Kidney epithelial cell (primary cell): ENCODE data around the gene P4HB. TPM values are rescaled to one million over a fixed set of nuclear protein-coding genes. Genes with fewer than 3 reads are reported as not detected.
"Not testable (repeated sequence)": the region's sequence is repeated elsewhere in the genome, so short reads cannot be mapped to it uniquely, and the experiment has no call there.

Experiments
- DNase-seq: peaks from one replicate; pipeline ENCODE4 v3.0.0-alpha.2; 2010; ENCODE audit warnings: low read depth
- H3K27me3 ChIP-seq: 2 replicates; pipeline ENCODE4 v1.6.0; 2011; ENCODE audit warnings: low read length; ENCODE audit not compliant: control insufficient read depth, insufficient read depth
- H3K36me3 ChIP-seq: 2 replicates; pipeline ENCODE4 v1.5.1; 2011; ENCODE audit warnings: low read length; ENCODE audit not compliant: control insufficient read depth, insufficient read depth
- H3K4me3 ChIP-seq: 2 replicates; pipeline ENCODE4 v1.5.1; 2011; ENCODE audit warnings: low read depth, mild to moderate bottlenecking, control low read depth, low read length
- CTCF ChIP-seq: IDR thresholded peaks from 2 replicates; pipeline ENCODE4 v1.5.1; 2011; ENCODE audit warnings: mild to moderate bottlenecking, moderate library complexity, low read length, control low read depth, inconsistent platforms; ENCODE audit not compliant: insufficient read depth, poor library complexity, severe bottlenecking
- total RNA-seq: library from RNA; depleted of rRNA; stranded (reverse); fragments of >200 nt; gene quantifications from 2 replicates; pipeline ENCODE4 v1.2.3, GENCODE V29; 2015

P4HB gene
- total RNA-seq, 1 donor from 2014 or later, result 870 TPM

GRCh38 chr17:81842378-81842724, 18.0 kb downstream of the P4HB start:
- TF ChIP-seq CTCF, result no peak
- Histone ChIP-seq H3K27me3 (peaks cover 2% of the 10 kb centered on the region), H3K4me3 (no peak overlapping the region), H3K36me3 (no peaks in the 10 kb centered on the region)
- DNase-seq, result no peak

GRCh38 chr17:81841866-81842265, 18.5 kb downstream of the P4HB start:
- H3K27me3 ChIP-seq, result peaks cover 2% of the 10 kb centered on the region
- H3K4me3 ChIP-seq, result no peak overlapping the region
- H3K36me3 ChIP-seq, result no peaks in the 10 kb centered on the region
- no peak for TF ChIP-seq CTCF
- no peak for DNase-seq

- Histone ChIP-seq H3K36me3 (no peaks in the 10 kb centered on the region), H3K4me3 (no peak overlapping the region), H3K27me3 (peaks cover 2% of the 10 kb centered on the region)
- no peak for DNase-seq
- TF ChIP-seq CTCF, result no peak
Measured at GRCh38 chr17:81840826-81841778, 19.2 kb downstream of the P4HB start.

GRCh38 chr17:81840059-81840458, 20.3 kb downstream of the P4HB start:
- H3K27me3 ChIP-seq, H3K4me3 ChIP-seq, DNase-seq, H3K36me3 ChIP-seq: not testable (repeated sequence)

GRCh38 chr17:81839301-81839700, 21.0 kb downstream of the P4HB start:
- Histone ChIP-seq H3K4me3 (no peak overlapping the region), H3K36me3 (no peaks in the 10 kb centered on the region), H3K27me3 (peaks cover 2% of the 10 kb centered on the region)
- TF ChIP-seq CTCF, result no peak
- no peak for DNase-seq

- Histone ChIP-seq H3K27me3 (peaks cover 2% of the 10 kb centered on the region), H3K36me3 (no peaks in the 10 kb centered on the region), H3K4me3 (no peak overlapping the region)
- TF ChIP-seq CTCF, result no peak
- no peak for DNase-seq
Measured at GRCh38 chr17:81838753-81839255, 21.5 kb downstream of the P4HB start.
